Measurements from ENCODE around the gene TMEM225B. TPM values are rescaled to one million over a fixed set of nuclear protein-coding genes. Genes with fewer than 3 reads are reported as not detected.

Gene TMEM225B
- total and polyA plus RNA-seq, 2 donors (not counting 1 experiment from before 2014, with no cell fraction given): 0.86 to 0.95 TPM

DNA sequence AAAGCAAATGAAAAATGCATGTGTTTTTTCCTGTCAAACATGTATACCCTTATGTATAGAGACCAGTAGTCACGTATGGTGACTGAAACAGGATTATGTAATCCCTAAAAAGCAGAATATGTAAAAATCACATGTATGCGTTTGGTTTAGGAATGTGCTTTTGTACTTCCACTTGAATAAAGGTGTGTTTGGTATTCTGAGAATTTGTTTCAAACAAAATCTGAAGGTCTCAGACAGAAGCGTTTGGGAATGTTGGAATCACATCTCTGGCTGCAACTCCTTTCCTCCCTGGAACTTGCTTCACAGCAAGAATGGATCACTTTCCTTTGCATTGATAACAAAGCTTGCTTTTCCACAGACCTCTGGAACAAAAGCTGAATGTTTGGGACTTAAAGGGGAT lies 21.8 kb upstream of the TMEM225B start:
- Mint-ChIP-seq H3K4me3 (no peak overlapping the region), H3K4me1 (peaks cover 26% of the 10 kb centered on the region), H3K27me3 (no peaks in the 10 kb centered on the region), H3K9me3 (ENCODE audit: insufficient read depth) (no peaks in the 10 kb centered on the region), H3K27ac (no peak overlapping the region)
- WGBS (ENCODE audit: insufficient coverage): no CpG with 5 or more reads among the region's 3 CpGs
- ChIA-PET CTCF (no interaction called here), POLR2A (no interaction called here)
- no peak for ATAC-seq (ENCODE audit: low read depth)
- H3K27me3 ChIP-seq (replicated peaks in 1 of 4; ENCODE audit: control extremely low read depth in 1 of 4, control insufficient read depth in 3 of 4, insufficient read depth in 4 of 4, low read length in 3 of 4): peaks cover 0 to 3% (median 0%) of the 10 kb centered on the region in 4 experiments
- H2AFZ ChIP-seq (ENCODE audit: insufficient read depth, low read depth, low read length, poor library complexity, severe bottlenecking): no peak overlapping the region
- H3K4me3 ChIP-seq (ENCODE audit: control extremely low read depth in 1 of 5, extremely low read depth in 1 of 5, insufficient read depth in 1 of 5, low read depth in 2 of 5, low read length in 4 of 5): no peak overlapping the region
- intact Hi-C loops (cut with micrococcal nuclease): no loop called here
- no peak overlapping the region for H3K9ac ChIP-seq (ENCODE audit: low read length)
- TF ChIP-seq, protein P1, sequence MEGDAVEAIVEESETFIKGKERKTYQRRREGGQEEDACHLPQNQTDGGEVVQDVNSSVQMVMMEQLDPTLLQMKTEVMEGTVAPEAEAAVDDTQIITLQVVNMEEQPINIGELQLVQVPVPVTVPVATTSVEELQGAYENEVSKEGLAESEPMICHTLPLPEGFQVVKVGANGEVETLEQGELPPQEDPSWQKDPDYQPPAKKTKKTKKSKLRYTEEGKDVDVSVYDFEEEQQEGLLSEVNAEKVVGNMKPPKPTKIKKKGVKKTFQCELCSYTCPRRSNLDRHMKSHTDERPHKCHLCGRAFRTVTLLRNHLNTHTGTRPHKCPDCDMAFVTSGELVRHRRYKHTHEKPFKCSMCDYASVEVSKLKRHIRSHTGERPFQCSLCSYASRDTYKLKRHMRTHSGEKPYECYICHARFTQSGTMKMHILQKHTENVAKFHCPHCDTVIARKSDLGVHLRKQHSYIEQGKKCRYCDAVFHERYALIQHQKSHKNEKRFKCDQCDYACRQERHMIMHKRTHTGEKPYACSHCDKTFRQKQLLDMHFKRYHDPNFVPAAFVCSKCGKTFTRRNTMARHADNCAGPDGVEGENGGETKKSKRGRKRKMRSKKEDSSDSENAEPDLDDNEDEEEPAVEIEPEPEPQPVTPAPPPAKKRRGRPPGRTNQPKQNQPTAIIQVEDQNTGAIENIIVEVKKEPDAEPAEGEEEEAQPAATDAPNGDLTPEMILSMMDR (IDR thresholded peaks at IDR 0.05): no peak
- TF ChIP-seq EZH2 (IDR thresholded peaks at IDR 0.05; ENCODE audit: borderline replicate concordance, insufficient read depth, low read depth, low read length, poor library complexity, severe bottlenecking): no peak
- H3K79me2 ChIP-seq (ENCODE audit: control insufficient read depth, insufficient read depth, low read length): peaks cover 3% of the 10 kb centered on the region
- H4K20me1 ChIP-seq (ENCODE audit: control insufficient read depth, insufficient read depth, low read length, poor library complexity, severe bottlenecking): peaks cover under 1% of the 10 kb centered on the region
- H3K36me3 ChIP-seq (replicated peaks in 1 of 2; ENCODE audit: control extremely low read depth in 1 of 2, control insufficient read depth in 1 of 2, extremely low read depth in 1 of 2, insufficient read depth in 2 of 2, low read length in 1 of 2): peaks cover 2 to 22% of the 10 kb centered on the region in 2 experiments
- no peak overlapping the region for H3K27ac ChIP-seq (ENCODE audit: low read length in 2 of 2)
- peaks cover 7 to 19% of the 10 kb centered on the region in 2 donors for H3K4me1 ChIP-seq (ENCODE audit: control insufficient read depth in 2 of 2, insufficient read depth in 2 of 2, low read length in 2 of 2)
- no peak for DNase-seq
- no peaks in the 10 kb centered on the region for H3K9me3 ChIP-seq (ENCODE audit: control extremely low read depth in 1 of 3, control insufficient read depth in 2 of 3, insufficient read depth in 1 of 3, low read length in 2 of 3)
- no peak overlapping the region for H3K4me2 ChIP-seq (replicated peaks; ENCODE audit: low read depth, low read length, poor library complexity, severe bottlenecking)

DNA sequence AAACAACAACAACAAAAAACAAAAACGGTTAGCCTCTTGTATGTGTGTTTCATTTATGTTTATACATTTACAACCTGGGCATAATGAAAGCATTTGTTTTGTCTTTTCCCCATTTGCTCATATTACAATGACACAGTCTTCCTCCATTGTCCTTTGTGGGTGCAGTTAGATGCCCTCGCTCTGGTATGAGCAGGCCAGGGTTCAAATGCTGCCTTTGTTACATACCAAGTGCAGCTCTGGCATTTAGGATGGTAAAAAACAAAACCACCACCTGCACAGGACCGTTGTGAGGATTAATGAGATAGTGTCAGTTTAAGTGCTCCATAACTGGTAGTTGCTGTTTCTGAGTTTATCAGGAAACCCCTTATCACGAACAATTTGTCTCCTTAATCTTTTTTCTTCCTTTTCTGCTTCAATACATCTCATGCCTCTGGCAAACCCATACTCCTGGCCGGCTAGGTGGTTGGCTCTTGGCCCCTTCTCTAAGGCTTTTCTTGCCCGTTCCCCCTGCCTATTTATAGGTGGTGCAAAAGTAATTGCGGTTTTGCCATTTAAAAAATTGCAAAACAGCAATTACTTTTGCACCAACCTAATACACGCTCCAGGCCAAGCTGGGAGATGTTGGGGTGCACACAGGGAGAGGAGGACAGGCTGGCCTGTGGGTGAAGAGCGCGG lies 18.6 kb upstream of the TMEM225B start:
- 57% methylated on average over 2 of the region's 10 CpGs for WGBS (ENCODE audit: insufficient coverage)
- intact Hi-C loops (cut with micrococcal nuclease): no loop called here
- Histone ChIP-seq H3K4me1 (ENCODE audit: control insufficient read depth in 2 of 2, insufficient read depth in 2 of 2, low read length in 2 of 2) (peaks cover 7 to 19% of the 10 kb centered on the region in 2 donors), H3K27me3 (replicated peaks in 1 of 4; ENCODE audit: control extremely low read depth in 1 of 4, control insufficient read depth in 3 of 4, insufficient read depth in 4 of 4, low read length in 3 of 4) (peaks cover 0 to 3% (median 0%) of the 10 kb centered on the region in 4 experiments), H3K4me3 (ENCODE audit: control extremely low read depth in 1 of 5, extremely low read depth in 1 of 5, insufficient read depth in 1 of 5, low read depth in 2 of 5, low read length in 4 of 5) (peak overlapping the region in 4 of 5 experiments; percentile 58 to 75 (median 62)), H3K9ac (ENCODE audit: low read length) (peak overlapping the region; percentile 75), H3K9me3 (ENCODE audit: control extremely low read depth in 1 of 3, control insufficient read depth in 2 of 3, insufficient read depth in 1 of 3, low read length in 2 of 3) (no peaks in the 10 kb centered on the region), H3K36me3 (replicated peaks in 1 of 2; ENCODE audit: control extremely low read depth in 1 of 2, control insufficient read depth in 1 of 2, extremely low read depth in 1 of 2, insufficient read depth in 2 of 2, low read length in 1 of 2) (peaks cover 0 to 8% of the 10 kb centered on the region in 2 experiments), H2AFZ (ENCODE audit: insufficient read depth, low read depth, low read length, poor library complexity, severe bottlenecking) (peak overlapping the region; percentile 82), H3K4me2 (replicated peaks; ENCODE audit: low read depth, low read length, poor library complexity, severe bottlenecking) (peak overlapping the region; percentile 94), H3K79me2 (ENCODE audit: control insufficient read depth, insufficient read depth, low read length) (peaks cover 3% of the 10 kb centered on the region), H3K27ac (ENCODE audit: low read length in 2 of 2) (no peak overlapping the region), H4K20me1 (ENCODE audit: control insufficient read depth, insufficient read depth, low read length, poor library complexity, severe bottlenecking) (no peaks in the 10 kb centered on the region)
- CTCF ChIA-PET: interaction anchor here (1.0 to 1.1 kb wide), 2 partner anchors 21 to 171 kb away, joined by 3 read pairs; partner anchors contain the start of genes BUD31, PDAP1 and ZNF655
- no peaks in the 10 kb centered on the region for H3K9me3 Mint-ChIP-seq (ENCODE audit: insufficient read depth)
- DNase-seq (no peak), ATAC-seq (ENCODE audit: low read depth) (no peak)
- peak overlapping the region; percentile 96 for H3K4me3 Mint-ChIP-seq
- H3K27ac Mint-ChIP-seq: no peak overlapping the region
- POLR2A ChIA-PET: interaction anchor here (1.9 kb wide), 1 partner anchor 21 kb away, joined by 10 read pairs; the partner anchor contains the start of gene ZNF655
- H3K4me1 Mint-ChIP-seq: peaks cover 27% of the 10 kb centered on the region
- H3K27me3 Mint-ChIP-seq: peaks cover 2% of the 10 kb centered on the region
- TF ChIP-seq, protein P1 (IDR thresholded peaks at IDR 0.05): no peak
- no peak for TF ChIP-seq EZH2 (IDR thresholded peaks at IDR 0.05; ENCODE audit: borderline replicate concordance, insufficient read depth, low read depth, low read length, poor library complexity, severe bottlenecking)

Measured in B cell (primary cell).